Measurements from ENCODE around the gene SURF4.

DNA sequence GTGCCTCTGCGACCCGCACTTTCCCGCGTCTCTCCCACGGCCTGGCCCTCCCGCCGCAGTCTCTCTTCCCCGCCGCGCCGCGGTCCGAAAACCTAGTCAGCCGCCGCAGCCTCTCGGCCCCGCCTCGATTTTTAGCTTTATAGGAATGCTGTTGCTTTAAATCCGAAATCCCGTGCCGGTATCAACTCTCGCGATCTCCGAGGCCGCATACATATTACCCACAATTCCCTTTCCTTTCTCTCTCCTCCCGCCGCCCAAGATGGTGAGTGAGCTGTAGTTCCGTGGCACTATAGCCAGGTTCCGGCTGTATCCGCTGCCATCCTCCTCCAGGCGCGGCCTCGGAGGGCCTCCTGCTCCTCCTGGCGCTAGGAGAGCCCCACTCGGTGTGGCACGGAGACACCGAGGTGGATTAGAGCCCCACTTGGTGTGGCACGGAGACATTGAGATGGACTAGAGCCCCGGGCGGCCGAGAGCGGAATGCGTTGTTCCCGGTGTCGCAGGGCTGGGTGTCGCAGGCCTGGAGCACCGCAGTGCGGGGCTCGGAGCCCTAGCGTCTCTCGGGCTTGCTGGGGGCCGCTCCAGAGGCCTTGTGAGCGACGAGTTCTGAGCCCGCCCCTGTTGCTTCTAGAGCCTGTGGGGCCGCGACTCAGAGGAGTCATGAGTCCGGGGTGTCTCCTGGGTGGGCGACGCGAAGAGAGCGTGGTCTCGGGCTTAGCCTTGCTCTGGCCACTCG, 27.7 kb downstream of the SURF4 start, which contains the start of the genes MED22 and RPL7A:
- TF ChIP-seq, protein P1, sequence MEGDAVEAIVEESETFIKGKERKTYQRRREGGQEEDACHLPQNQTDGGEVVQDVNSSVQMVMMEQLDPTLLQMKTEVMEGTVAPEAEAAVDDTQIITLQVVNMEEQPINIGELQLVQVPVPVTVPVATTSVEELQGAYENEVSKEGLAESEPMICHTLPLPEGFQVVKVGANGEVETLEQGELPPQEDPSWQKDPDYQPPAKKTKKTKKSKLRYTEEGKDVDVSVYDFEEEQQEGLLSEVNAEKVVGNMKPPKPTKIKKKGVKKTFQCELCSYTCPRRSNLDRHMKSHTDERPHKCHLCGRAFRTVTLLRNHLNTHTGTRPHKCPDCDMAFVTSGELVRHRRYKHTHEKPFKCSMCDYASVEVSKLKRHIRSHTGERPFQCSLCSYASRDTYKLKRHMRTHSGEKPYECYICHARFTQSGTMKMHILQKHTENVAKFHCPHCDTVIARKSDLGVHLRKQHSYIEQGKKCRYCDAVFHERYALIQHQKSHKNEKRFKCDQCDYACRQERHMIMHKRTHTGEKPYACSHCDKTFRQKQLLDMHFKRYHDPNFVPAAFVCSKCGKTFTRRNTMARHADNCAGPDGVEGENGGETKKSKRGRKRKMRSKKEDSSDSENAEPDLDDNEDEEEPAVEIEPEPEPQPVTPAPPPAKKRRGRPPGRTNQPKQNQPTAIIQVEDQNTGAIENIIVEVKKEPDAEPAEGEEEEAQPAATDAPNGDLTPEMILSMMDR (IDR thresholded peaks at IDR 0.05), result peak in 1 of 5 experiments; percentile 47
- TF ChIP-seq POLR2A (IDR thresholded peaks at IDR 0.05), result peak; percentile 95
- TF ChIP-seq EP300 (IDR thresholded peaks at IDR 0.05; ENCODE audit: low read depth), result no peak

Measured in transverse colon (tissue), 3 donors.